Spleen (tissue), 11 donors: ENCODE data around the gene FOXF1. TPM values are rescaled to one million over a fixed set of nuclear protein-coding genes. Genes with fewer than 3 reads are reported as not detected.

Source experiments
- DNase-seq: peaks from one replicate; pipeline ENCODE4 v3.0.0-alpha.2; 2020
- H3K27ac ChIP-seq, 8 donors: fragments of 200-600 bp; sonication (generic) in 7 of 8; 1 replicate in 4 of 8; 2 replicates in 4 of 8; pipeline versions ENCODE4 v1.5.0 to v1.8.0; 2016 to 2021; ENCODE audit warnings: inconsistent platforms in 4 of 8, mild to moderate bottlenecking in 4 of 8, moderate library complexity in 1 of 8
- H3K27me3 ChIP-seq, 7 donors: fragments of 200-600 bp; sonication (generic) in 6 of 7; replicated peaks in 1 of 7; 1 replicate in 4 of 7; 2 replicates in 3 of 7; pipeline versions ENCODE4 v1.5.0 to v1.8.0; 2016 to 2021; ENCODE audit warnings: inconsistent platforms in 3 of 7, mild to moderate bottlenecking in 1 of 7
- H3K36me3 ChIP-seq, 6 donors: fragments of 200-600 bp; sonication (generic) in 5 of 6; 1 replicate in 4 of 6; 2 replicates in 2 of 6; pipeline versions ENCODE4 v1.5.0 to v1.8.0; 2016 to 2021; ENCODE audit warnings: inconsistent platforms in 2 of 6
- H3K4me1 ChIP-seq, 6 donors: fragments of 200-600 bp; sonication (generic) in 5 of 6; 1 replicate in 3 of 6; 2 replicates in 3 of 6; pipeline versions ENCODE4 v1.5.0 to v1.8.0; 2016 to 2021; ENCODE audit warnings: inconsistent platforms in 3 of 6
- H3K4me3 ChIP-seq, 8 donors: fragments of 200-600 bp; sonication (generic) in 7 of 8; 1 replicate in 4 of 8; 2 replicates in 4 of 8; pipeline versions ENCODE4 v1.5.0 to v1.8.0; 2016 to 2021; ENCODE audit warnings: inconsistent platforms in 4 of 8, mild to moderate bottlenecking in 4 of 8, moderate library complexity in 2 of 8
- H3K9me3 ChIP-seq, 8 donors: fragments of 200-600 bp; sonication (generic) in 7 of 8; 1 replicate in 4 of 8; 2 replicates in 4 of 8; pipeline versions ENCODE4 v1.5.0 to v1.8.0; 2016 to 2021; ENCODE audit warnings: inconsistent platforms in 4 of 8
- POLR2A ChIP-seq, 3 donors: fragments of 450-650 bp; IDR thresholded peaks; one replicate each; pipeline ENCODE4 v1.5.1; 2017; ENCODE audit warnings: antibody characterized with exemption in 3 of 3, mild to moderate bottlenecking in 1 of 3
- POLR2AphosphoS5 ChIP-seq, 3 donors: sonication (generic); formaldehyde crosslinking; IDR thresholded peaks; one replicate each; pipeline ENCODE4 v1.5.1; 2017; ENCODE audit warnings: antibody characterized with exemption in 3 of 3
- WGBS, 5 donors: extraction: QIAGEN DNeasy Blood & Tissue Kit in 3 of 5; methylation state at CpG; one replicate each; pipeline versions ENCODE4 v1.1.5 to v1.1.7; 2013 to 2018; 5-methylcytosine and 5-hydroxymethylcytosine counted together
- intact Hi-C: fragments of 100-400 bp; cut with DNase I; formaldehyde crosslinking; loops from one replicate; pipeline ENCODE4 v1.15.0; 2023; ENCODE audit warnings: low total_unique reads
- polyA plus RNA-seq, 3 donors: library from polyadenylated mRNA; stranded (reverse); fragments of 200-250 nt; gene quantifications; one replicate each; pipeline ENCODE4 v1.2.1, GENCODE V29; 2013
- total RNA-seq, 7 donors: library from RNA; depleted of rRNA in 3 of 7; stranded (reverse); fragments of >200 nt in 3 of 7; fragmentation: NEBNext Ultra II Directional in 4 of 7; extraction: Animal tissue kit (Norgen Biotek cat#: 25700) in 4 of 7; gene quantifications; one replicate each; pipeline versions ENCODE4 v1.1.0 to v1.2.1, GENCODE V29; 2016 to 2021
- TF ChIP-seq, protein P1 (sequence below), 11 experiments: fragments of 200-600 bp in 7 of 11; fragments of 450-650 bp in 4 of 11; sonication (generic) in 4 of 11; IDR thresholded peaks in 8 of 11; conservative IDR thresholded peaks in 3 of 11; 1 replicate in 7 of 11; 2 replicates in 4 of 11; pipeline versions ENCODE4 v1.4.0 to v1.8.0; 2016 to 2021; ENCODE audit warnings: antibody characterized with exemption in 11 of 11, inconsistent platforms in 4 of 11, mild to moderate bottlenecking in 1 of 11
- donor health status: healthy with polysubstance abuse.
- donor health status: DM: no; HTN: no; CAD: no; lungs with moderate emphysema.
- donor health status: DM: no; HTN: no; CAD: no.
- donor health status: Bipolar disorder and iron deficiency.
- donor health status: healthy.
- donor health status: DM: no; HTN: no; CAD: no.
- donor health status: DM: yes; HTN: yes; CAD: no.

Gene FOXF1
- total and polyA plus RNA-seq, 10 donors, result 0.33 to 2.2 (median 0.68) TPM

GRCh38 chr16:86492961-86493629, 17.2 kb upstream of the FOXF1 start:
- intact Hi-C loops, result no loop called here
- Histone ChIP-seq H3K36me3 (no peaks in the 10 kb centered on the region), H3K9me3 (no peaks in the 10 kb centered on the region), H3K4me1 (peaks cover 0 to 19% (median 0%) of the 10 kb centered on the region in 6 donors), H3K4me3 (no peak overlapping the region), H3K27ac (no peak overlapping the region), H3K27me3 (peaks cover 0 to 100% (median 63%) of the 10 kb centered on the region in 7 donors)
- no peak for DNase-seq
- TF ChIP-seq, protein P1, sequence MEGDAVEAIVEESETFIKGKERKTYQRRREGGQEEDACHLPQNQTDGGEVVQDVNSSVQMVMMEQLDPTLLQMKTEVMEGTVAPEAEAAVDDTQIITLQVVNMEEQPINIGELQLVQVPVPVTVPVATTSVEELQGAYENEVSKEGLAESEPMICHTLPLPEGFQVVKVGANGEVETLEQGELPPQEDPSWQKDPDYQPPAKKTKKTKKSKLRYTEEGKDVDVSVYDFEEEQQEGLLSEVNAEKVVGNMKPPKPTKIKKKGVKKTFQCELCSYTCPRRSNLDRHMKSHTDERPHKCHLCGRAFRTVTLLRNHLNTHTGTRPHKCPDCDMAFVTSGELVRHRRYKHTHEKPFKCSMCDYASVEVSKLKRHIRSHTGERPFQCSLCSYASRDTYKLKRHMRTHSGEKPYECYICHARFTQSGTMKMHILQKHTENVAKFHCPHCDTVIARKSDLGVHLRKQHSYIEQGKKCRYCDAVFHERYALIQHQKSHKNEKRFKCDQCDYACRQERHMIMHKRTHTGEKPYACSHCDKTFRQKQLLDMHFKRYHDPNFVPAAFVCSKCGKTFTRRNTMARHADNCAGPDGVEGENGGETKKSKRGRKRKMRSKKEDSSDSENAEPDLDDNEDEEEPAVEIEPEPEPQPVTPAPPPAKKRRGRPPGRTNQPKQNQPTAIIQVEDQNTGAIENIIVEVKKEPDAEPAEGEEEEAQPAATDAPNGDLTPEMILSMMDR (IDR thresholded peaks at IDR 0.05 in 8 of 11, conservative IDR thresholded peaks at IDR 0.05 in 3 of 11), result no peak
- TF ChIP-seq POLR2A (IDR thresholded peaks at IDR 0.05), result no peak
- TF ChIP-seq POLR2AphosphoS5 (IDR thresholded peaks at IDR 0.05), result no peak
- 34 to 45% (median 41%) methylated on average over 1 to 9 of the region's 9 CpGs for WGBS, 5 donors

DNA sequence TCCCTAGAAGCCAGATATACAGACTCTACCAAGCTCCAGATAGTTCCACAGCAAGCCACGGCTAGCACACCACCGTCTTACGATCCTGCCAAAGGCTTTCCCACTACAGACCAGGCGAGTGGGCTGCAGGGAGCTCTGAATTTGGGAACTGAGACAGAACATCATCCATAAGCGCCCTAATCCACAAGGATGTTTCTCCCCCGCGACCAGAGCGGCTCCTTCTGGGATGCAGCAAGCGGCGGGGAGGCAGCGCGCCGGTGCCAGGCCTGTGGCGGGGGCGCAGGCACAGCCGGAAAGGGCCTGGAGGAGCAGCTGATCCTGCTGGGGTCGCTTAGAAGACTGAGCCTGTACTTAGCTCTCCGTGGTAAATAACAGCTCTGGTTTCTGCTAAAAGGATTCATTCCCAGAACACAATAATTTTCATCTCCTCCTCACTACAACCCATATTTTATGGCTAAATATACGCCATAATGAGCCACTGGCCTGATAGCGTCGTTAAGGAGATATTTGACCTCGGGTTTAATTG, 16.2 kb upstream of the FOXF1 start:
- no peaks in the 10 kb centered on the region for H3K9me3 ChIP-seq
- WGBS, 5 donors, result 7 to 26% (median 15%) methylated on average over 11 to 22 of the region's 22 CpGs
- intact Hi-C loops, result no loop called here
- peaks cover 8 to 100% (median 71%) of the 10 kb centered on the region in 7 donors for H3K27me3 ChIP-seq
- peak; percentile 47 for DNase-seq
- H3K27ac ChIP-seq, result no peak overlapping the region
- TF ChIP-seq POLR2A (IDR thresholded peaks at IDR 0.05) (no peak), POLR2AphosphoS5 (IDR thresholded peaks at IDR 0.05) (no peak)
- TF ChIP-seq, protein P1 (IDR thresholded peaks at IDR 0.05 in 8 of 11, conservative IDR thresholded peaks at IDR 0.05 in 3 of 11), result no peak
- H3K36me3 ChIP-seq, result no peaks in the 10 kb centered on the region
- no peak overlapping the region for H3K4me3 ChIP-seq
- H3K4me1 ChIP-seq, result peaks cover 0 to 27% (median 2%) of the 10 kb centered on the region in 6 donors

- TF ChIP-seq, protein P1 (IDR thresholded peaks at IDR 0.05 in 8 of 11, conservative IDR thresholded peaks at IDR 0.05 in 3 of 11), result no peak
- no peak for TF ChIP-seq POLR2AphosphoS5 (IDR thresholded peaks at IDR 0.05)
- no peak for TF ChIP-seq POLR2A (IDR thresholded peaks at IDR 0.05)
- 10 to 36% (median 16%) methylated on average over 35 to 54 of the region's 54 CpGs for WGBS, 5 donors
- no peak overlapping the region for H3K4me3 ChIP-seq
- DNase-seq, result peak; percentile 44
- peaks cover 11 to 100% (median 72%) of the 10 kb centered on the region in 7 donors for H3K27me3 ChIP-seq
- H3K4me1 ChIP-seq, result peaks cover 0 to 28% (median 2%) of the 10 kb centered on the region in 6 donors
- no peaks in the 10 kb centered on the region for H3K9me3 ChIP-seq
- intact Hi-C loops, result no loop called here
- no peaks in the 10 kb centered on the region for H3K36me3 ChIP-seq
- H3K27ac ChIP-seq, result no peak overlapping the region
These were observed 15.6 kb upstream of the FOXF1 start for GRCh38 chr16:86494565-86495356.

GRCh38 chr16:86495357-86495701, 15.0 kb upstream of the FOXF1 start:
- no peak for DNase-seq
- WGBS, 5 donors, result 17 to 38% (median 25%) methylated on average over 10 of the region's 10 CpGs
- no peaks in the 10 kb centered on the region for H3K36me3 ChIP-seq
- TF ChIP-seq POLR2A (IDR thresholded peaks at IDR 0.05) (no peak), POLR2AphosphoS5 (IDR thresholded peaks at IDR 0.05) (no peak)
- TF ChIP-seq, protein P1 (IDR thresholded peaks at IDR 0.05 in 8 of 11, conservative IDR thresholded peaks at IDR 0.05 in 3 of 11), result no peak
- no peak overlapping the region for H3K27ac ChIP-seq
- intact Hi-C loops, result no loop called here
- H3K4me3 ChIP-seq, result no peak overlapping the region
- H3K4me1 ChIP-seq, result peaks cover 0 to 28% (median 2%) of the 10 kb centered on the region in 6 donors
- peaks cover 11 to 100% (median 77%) of the 10 kb centered on the region in 7 donors for H3K27me3 ChIP-seq
- no peaks in the 10 kb centered on the region for H3K9me3 ChIP-seq
